T-helper 17 cell (primary cell): ENCODE measurements around the gene CIAO2B. TPM values are rescaled to one million over a fixed set of nuclear protein-coding genes. Genes with fewer than 3 reads are reported as not detected.

Experiments
- ATAC-seq: fragments of 150-1000 bp; cut with Tn5 transposase; 2 replicates; pipeline ENCODE4 v1.10.0; 2021; ENCODE audit warnings: mild to moderate bottlenecking, moderate library complexity
- DNase-seq, 3 donors: peaks; one replicate each; pipeline versions ENCODE4 v3.0.0 to v3.0.0-alpha.2; 2020 to 2021
- H3K9me3 ChIP-seq: one replicate; pipeline ENCODE4 v1.7.0; 2013; ENCODE audit warnings: low read length, mild to moderate bottlenecking; ENCODE audit not compliant: control insufficient read depth, poor library complexity, severe bottlenecking
- H3K27ac Mint-ChIP-seq: one replicate; pipeline ENCODE4 v1.8.0; 2022; ENCODE audit warnings: mild to moderate bottlenecking, moderate library complexity, mixed read lengths
- H3K27me3 Mint-ChIP-seq: one replicate; pipeline ENCODE4 v1.8.0; 2022; ENCODE audit warnings: mixed read lengths
- H3K36me3 Mint-ChIP-seq: one replicate; pipeline ENCODE4 v1.8.0; 2022; ENCODE audit warnings: low read depth, mixed read lengths
- H3K4me1 Mint-ChIP-seq: one replicate; pipeline ENCODE4 v1.8.0; 2022; ENCODE audit warnings: mild to moderate bottlenecking, mixed read lengths
- H3K4me3 Mint-ChIP-seq: one replicate; pipeline ENCODE4 v1.8.0; 2022; ENCODE audit warnings: mild to moderate bottlenecking, moderate library complexity, mixed read lengths
- total RNA-seq, 4 donors: library from RNA in 2 of 4; stranded (reverse) in 2 of 4; gene quantifications; one replicate each; pipeline ENCODE4 v1.2.3 and lab custom pipeline; 2022 to 2026

The CIAO2B gene
- total RNA-seq, 2 donors from 2014 or later: 50.3 to 51.0 TPM

GRCh38 chr16:66906916-66907836 is 27.0 kb downstream of the CIAO2B start:
- DNase-seq: no peak
- Mint-ChIP-seq H3K36me3 (no peaks in the 10 kb centered on the region), H3K4me3 (no peak overlapping the region), H3K4me1 (peaks cover 8% of the 10 kb centered on the region), H3K27ac (peak overlapping the region; percentile 76), H3K27me3 (peaks cover 4% of the 10 kb centered on the region)
- no peaks in the 10 kb centered on the region for H3K9me3 ChIP-seq
- ATAC-seq: no peak

GRCh38 chr16:66905633-66906539 is 28.3 kb downstream of the CIAO2B start:
- H3K36me3 Mint-ChIP-seq: no peaks in the 10 kb centered on the region
- no peak overlapping the region for H3K4me3 Mint-ChIP-seq
- no peaks in the 10 kb centered on the region for H3K9me3 ChIP-seq
- H3K27ac Mint-ChIP-seq: no peak overlapping the region
- no peak for DNase-seq
- ATAC-seq: peak; percentile 51
- peaks cover 8% of the 10 kb centered on the region for H3K4me1 Mint-ChIP-seq
- peaks cover 4% of the 10 kb centered on the region for H3K27me3 Mint-ChIP-seq

- no peak for ATAC-seq
- H3K27ac Mint-ChIP-seq: no peak overlapping the region
Observed at GRCh38 chr16:66904846-66905632, 29.2 kb downstream of the CIAO2B start.

GRCh38 chr16:66904428-66904845 is 29.8 kb downstream of the CIAO2B start:
- Mint-ChIP-seq H3K27me3 (peaks cover 4% of the 10 kb centered on the region), H3K36me3 (no peaks in the 10 kb centered on the region), H3K27ac (no peak overlapping the region), H3K4me3 (no peak overlapping the region), H3K4me1 (peaks cover 10% of the 10 kb centered on the region)
- ATAC-seq (no peak), DNase-seq (no peak)
- no peaks in the 10 kb centered on the region for H3K9me3 ChIP-seq

More at GRCh38 chr16:66904846-66905632, 29.2 kb downstream of the CIAO2B start:
- no peak for DNase-seq
- peaks cover 8% of the 10 kb centered on the region for H3K4me1 Mint-ChIP-seq
- no peak overlapping the region for H3K4me3 Mint-ChIP-seq
- H3K36me3 Mint-ChIP-seq: no peaks in the 10 kb centered on the region
- H3K27me3 Mint-ChIP-seq: peaks cover 4% of the 10 kb centered on the region
- H3K9me3 ChIP-seq: no peaks in the 10 kb centered on the region

GRCh38 chr16:66903544-66904427 is 30.4 kb downstream of the CIAO2B start:
- ATAC-seq (no peak), DNase-seq (no peak)
- no peak overlapping the region for H3K27ac Mint-ChIP-seq
- no peaks in the 10 kb centered on the region for H3K36me3 Mint-ChIP-seq
- no peaks in the 10 kb centered on the region for H3K9me3 ChIP-seq
- H3K4me3 Mint-ChIP-seq: no peak overlapping the region
- H3K27me3 Mint-ChIP-seq: peaks cover 4% of the 10 kb centered on the region
- peaks cover 10% of the 10 kb centered on the region for H3K4me1 Mint-ChIP-seq

- Mint-ChIP-seq H3K27me3 (no peaks in the 10 kb centered on the region), H3K27ac (no peak overlapping the region), H3K4me3 (no peak overlapping the region), H3K4me1 (peaks cover 10% of the 10 kb centered on the region), H3K36me3 (no peaks in the 10 kb centered on the region)
- no peak for DNase-seq
- H3K9me3 ChIP-seq: no peaks in the 10 kb centered on the region
- no peak for ATAC-seq
Observed at GRCh38 chr16:66902648-66903543, 31.3 kb downstream of the CIAO2B start.

- H3K27ac Mint-ChIP-seq: no peak overlapping the region
- ATAC-seq: no peak
Observed at GRCh38 chr16:66901626-66902025, 32.6 kb downstream of the CIAO2B start.

GRCh38 chr16:66900721-66901441 is 33.3 kb downstream of the CIAO2B start:
- Mint-ChIP-seq H3K27ac (no peak overlapping the region), H3K4me1 (peaks cover 6% of the 10 kb centered on the region), H3K4me3 (no peak overlapping the region), H3K36me3 (no peaks in the 10 kb centered on the region), H3K27me3 (no peaks in the 10 kb centered on the region)
- ATAC-seq (no peak), DNase-seq (no peak)
- H3K9me3 ChIP-seq: no peaks in the 10 kb centered on the region

More at GRCh38 chr16:66901626-66902025, 32.6 kb downstream of the CIAO2B start:
- H3K4me1 Mint-ChIP-seq: peaks cover 12% of the 10 kb centered on the region
- H3K36me3 Mint-ChIP-seq: no peaks in the 10 kb centered on the region
- no peak overlapping the region for H3K4me3 Mint-ChIP-seq
- DNase-seq: no peak
- no peaks in the 10 kb centered on the region for H3K27me3 Mint-ChIP-seq
- no peaks in the 10 kb centered on the region for H3K9me3 ChIP-seq

- no peaks in the 10 kb centered on the region for H3K27me3 Mint-ChIP-seq
- no peak for ATAC-seq
- no peak overlapping the region for H3K27ac Mint-ChIP-seq
- no peaks in the 10 kb centered on the region for H3K36me3 Mint-ChIP-seq
- no peak overlapping the region for H3K4me3 Mint-ChIP-seq
- peaks cover 7% of the 10 kb centered on the region for H3K4me1 Mint-ChIP-seq
- H3K9me3 ChIP-seq: no peaks in the 10 kb centered on the region
- DNase-seq: no peak
Observed at GRCh38 chr16:66899945-66900710, 34.1 kb downstream of the CIAO2B start.

GRCh38 chr16:66899310-66899944 is 34.8 kb downstream of the CIAO2B start:
- no peaks in the 10 kb centered on the region for H3K27me3 Mint-ChIP-seq
- H3K9me3 ChIP-seq: no peaks in the 10 kb centered on the region
- DNase-seq: no peak
- no peak for ATAC-seq
- H3K4me1 Mint-ChIP-seq: peaks cover 11% of the 10 kb centered on the region
- no peak overlapping the region for H3K4me3 Mint-ChIP-seq
- H3K27ac Mint-ChIP-seq: no peak overlapping the region
- H3K36me3 Mint-ChIP-seq: no peaks in the 10 kb centered on the region
